HCT116 (cell line): ENCODE data around the gene CORO2A. TPM values are rescaled to one million over a fixed set of nuclear protein-coding genes. Genes with fewer than 3 reads are reported as not detected.

Experiments used
- ATAC-seq: fragments of 200-7000 bp; cut with Tn5 transposase; 2 replicates; pipeline ENCODE4 v1.9.1; 2020; ENCODE audit warnings: mild to moderate bottlenecking, moderate library complexity
- BruUV-seq: library from RNA; stranded (reverse); fragments of 400-500 nt; replicated peaks from 2 replicates; lab custom pipeline; 2021; lab: Mats Ljungman, UMichigan
- CTCF ChIA-PET: fragments of 300-600 bp; sonication (Branson Sonifier 250); formaldehyde crosslinking; loops from one replicate; lab custom pipeline; 2021; ENCODE audit warnings: antibody characterized with exemption; lab: Charles Lee
- POLR2A ChIA-PET: fragments of 300-600, 350-600 bp; sonication (Branson Sonifier 250); formaldehyde crosslinking; loops from one replicate; lab custom pipeline; 2021; ENCODE audit warnings: antibody characterized with exemption; lab: Charles Lee
- RAD21 ChIA-PET, 2 experiments: fragments of 300-600 bp; sonication (Branson Sonifier 250); formaldehyde crosslinking; loops; one replicate each; lab custom pipeline; 2023; ENCODE audit warnings: low total read pairs in 2 of 2; ENCODE audit not compliant: uncharacterized antibody in 2 of 2, unreplicated experiment in 2 of 2, low non-redundant PET in 1 of 2; lab: Charles Lee
- DNase-seq: peaks from one replicate; pipeline ENCODE4 v3.0.0-alpha.2; 2010; ENCODE audit warnings: low read depth, low spot score
- H2AFZ ChIP-seq: fragments of 200-600 bp; shearing (Covaris generic), sonication (generic); 2 replicates; pipeline ENCODE4 v1.6.1; 2017; ENCODE audit warnings: low read depth, mixed run types, mixed read lengths, antibody characterized with exemption, low read length; ENCODE audit not compliant: poor library complexity, severe bottlenecking
- H3K27ac ChIP-seq: 2 replicates; pipeline ENCODE4 v1.5.1; 2012; ENCODE audit warnings: low read depth, low read length
- H3K27me3 ChIP-seq: fragments of 200-600 bp; sonication (generic); 2 replicates; pipeline ENCODE4 v1.6.1; 2016; ENCODE audit warnings: mixed run types, low read length, mixed read lengths; ENCODE audit not compliant: insufficient read depth
- H3K36me3 ChIP-seq, 2 experiments: fragments of 200-500 bp in 1 of 2; fragments of 200-600 bp in 1 of 2; sonication (Bioruptor generic) in 1 of 2; sonication (generic) in 1 of 2; 2 replicates each; pipeline versions ENCODE4 v1.5.1 to v1.6.1; 2014 to 2016; ENCODE audit warnings: low read length in 2 of 2, inconsistent platforms in 1 of 2, mixed read lengths in 1 of 2, mixed run types in 1 of 2; ENCODE audit not compliant: insufficient read depth in 2 of 2, control insufficient read depth in 1 of 2
- H3K4me1 ChIP-seq, 2 experiments: fragments of 200-600 bp in 1 of 2; sonication (generic) in 1 of 2; 2 replicates each; pipeline versions ENCODE4 v1.5.1 to v1.6.1; 2012 to 2017; ENCODE audit warnings: low read length in 2 of 2, inconsistent platforms in 1 of 2, mild to moderate bottlenecking in 1 of 2, mixed read lengths in 1 of 2, mixed run types in 1 of 2, moderate library complexity in 1 of 2; ENCODE audit not compliant: insufficient read depth in 2 of 2, control insufficient read depth in 1 of 2
- H3K4me2 ChIP-seq: fragments of 200-600 bp; sonication (generic); 2 replicates; pipeline ENCODE4 v1.6.1; 2017; ENCODE audit warnings: mixed run types, low read length, mixed read lengths
- H3K4me3 ChIP-seq, 2 experiments: fragments of 200-600 bp in 1 of 2; sonication (generic) in 1 of 2; replicated peaks in 1 of 2; 2 replicates each; pipeline ENCODE4 v1.5.1; 2011 to 2016; ENCODE audit warnings: low read length in 2 of 2, control low read depth in 1 of 2, low read depth in 1 of 2, mild to moderate bottlenecking in 1 of 2, mixed read lengths in 1 of 2, mixed run types in 1 of 2
- H3K79me2 ChIP-seq: fragments of 200-600 bp; sonication (generic); 2 replicates; pipeline ENCODE4 v1.6.1; 2017; ENCODE audit warnings: mild to moderate bottlenecking, mixed run types, low read length, moderate library complexity, mixed read lengths; ENCODE audit not compliant: insufficient read depth
- H3K9ac ChIP-seq: fragments of 200-600 bp; sonication (generic); 2 replicates; pipeline ENCODE4 v1.6.1; 2016; ENCODE audit warnings: low read length, mixed read lengths
- H3K9me2 ChIP-seq: fragments of 200-600 bp; sonication (generic), shearing (Covaris generic); 2 replicates; pipeline ENCODE4 v1.6.1; 2017; ENCODE audit warnings: mixed run types, mild to moderate bottlenecking, moderate library complexity; ENCODE audit not compliant: insufficient read depth
- H3K9me3 ChIP-seq, 2 experiments: fragments of 200-500 bp in 1 of 2; fragments of 200-600 bp in 1 of 2; sonication (Bioruptor generic) in 1 of 2; sonication (generic) in 1 of 2; 2 replicates each; pipeline ENCODE4 v1.6.1; 2014 to 2017; ENCODE audit warnings: low read length in 2 of 2, mixed read lengths in 2 of 2, inconsistent platforms in 1 of 2, low read depth in 1 of 2, mild to moderate bottlenecking in 1 of 2, mixed run types in 1 of 2, moderate library complexity in 1 of 2; ENCODE audit not compliant: control insufficient read depth in 1 of 2, insufficient read depth in 1 of 2
- H4K20me1 ChIP-seq: fragments of 200-600 bp; sonication (generic), shearing (Covaris generic); 2 replicates; pipeline ENCODE4 v1.6.1; 2017; ENCODE audit warnings: mixed run types, mild to moderate bottlenecking, moderate library complexity; ENCODE audit not compliant: insufficient read depth
- ATF3 ChIP-seq: IDR thresholded peaks from 2 replicates; pipeline ENCODE4 v1.6.1; 2012
- CEBPB ChIP-seq: IDR thresholded peaks from 2 replicates; pipeline ENCODE4 v1.6.1; 2012; ENCODE audit warnings: low read depth
- CTCF ChIP-seq, 3 experiments: fragments of 200-600 bp in 1 of 3; sonication (generic) in 1 of 3; IDR thresholded peaks in 2 of 3; conservative IDR thresholded peaks in 1 of 3; 2 replicates each; pipeline ENCODE4 v1.5.1; 2012 to 2017; ENCODE audit warnings: low read depth in 2 of 3, low read length in 2 of 3, antibody characterized with exemption in 1 of 3, borderline replicate concordance in 1 of 3, control low read depth in 1 of 3, mild to moderate bottlenecking in 1 of 3, mixed read lengths in 1 of 3, mixed run types in 1 of 3, moderate library complexity in 1 of 3; ENCODE audit not compliant: insufficient read depth in 1 of 3
- ELF1 ChIP-seq: IDR thresholded peaks from 2 replicates; pipeline ENCODE4 v1.6.1; 2012; ENCODE audit warnings: low read depth, borderline replicate concordance
- EZH2 ChIP-seq: fragments of 200-600 bp; sonication (generic); IDR thresholded peaks from 2 replicates; pipeline ENCODE4 v1.6.1; 2017; ENCODE audit warnings: antibody characterized with exemption, mixed run types
- EZH2phosphoT487 ChIP-seq: fragments of 200-600 bp; IDR thresholded peaks from 2 replicates; pipeline ENCODE4 v1.6.1; 2018; ENCODE audit warnings: antibody characterized with exemption, borderline replicate concordance
- FOSL1 ChIP-seq: IDR thresholded peaks from 2 replicates; pipeline ENCODE4 v1.6.1; 2012; ENCODE audit warnings: low read depth
- JUND ChIP-seq: IDR thresholded peaks from 2 replicates; pipeline ENCODE4 v1.6.1; 2012
- POLR2AphosphoS5 ChIP-seq: IDR thresholded peaks from 2 replicates; pipeline ENCODE4 v1.6.1; 2011; ENCODE audit warnings: mild to moderate bottlenecking, low read depth, low read length, moderate library complexity
- RAD21 ChIP-seq: IDR thresholded peaks from 2 replicates; pipeline ENCODE4 v1.6.1; 2012; ENCODE audit warnings: low read depth, mild to moderate bottlenecking
- SP1 ChIP-seq: IDR thresholded peaks from 2 replicates; pipeline ENCODE4 v1.6.1; 2012; ENCODE audit warnings: low read depth
- SRF ChIP-seq: IDR thresholded peaks from 2 replicates; pipeline ENCODE4 v1.6.1; 2012; ENCODE audit warnings: low read depth
- TCF7L2 ChIP-seq: IDR thresholded peaks from 2 replicates; pipeline ENCODE4 v1.7.0; 2011; ENCODE audit warnings: borderline replicate concordance, inconsistent platforms; ENCODE audit not compliant: insufficient read depth, insufficient read length; ENCODE audit errors: extremely low read depth
- YY1 ChIP-seq: IDR thresholded peaks from 2 replicates; pipeline ENCODE4 v1.6.1; 2011; ENCODE audit warnings: low read length, low read depth, moderate library complexity, mild to moderate bottlenecking; ENCODE audit not compliant: insufficient replicate concordance; ENCODE audit errors: extremely low read depth
- ZFX ChIP-seq: fragments of 450-650 bp; IDR thresholded peaks from 2 replicates; pipeline ENCODE4 v1.6.1; 2017
- ZNF274 ChIP-seq: fragments of 200-500 bp; sonication (Bioruptor generic); IDR thresholded peaks from 2 replicates; pipeline ENCODE4 v1.6.1; 2014; ENCODE audit warnings: mild to moderate bottlenecking, low read depth, low read length, inconsistent platforms
- intact Hi-C: fragments of 100-400 bp; cut with micrococcal nuclease; formaldehyde crosslinking; loops from 2 replicates; pipeline ENCODE4 v1.10.0; 2022
- total RNA-seq: library from RNA; stranded (reverse); gene quantifications from one replicate; pipeline ENCODE4 v1.2.1, GENCODE V29; 2021; ENCODE audit not compliant: unreplicated experiment

The CORO2A gene
- total RNA-seq, 1 experiment from 2014 or later: 5.7 TPM

- RAD21 ChIA-PET: no interaction called here
- CTCF ChIA-PET: no interaction called here
- no peak for DNase-seq
- Histone ChIP-seq H3K4me3 (no peak overlapping the region), H3K9ac (no peak overlapping the region), H3K4me1 (peaks cover 11 to 23% of the 10 kb centered on the region in 2 experiments), H3K4me2 (peak overlapping the region; percentile 39; the same call in 1 of the 2 replicates), H3K79me2 (no peaks in the 10 kb centered on the region), H2AFZ (no peak overlapping the region), H3K27ac (no peak overlapping the region), H3K9me3 (no peaks in the 10 kb centered on the region), H3K27me3 (no peaks in the 10 kb centered on the region), H4K20me1 (no peaks in the 10 kb centered on the region), H3K36me3 (no peaks in the 10 kb centered on the region), H3K9me2 (no peaks in the 10 kb centered on the region)
- TF ChIP-seq ZNF274 (no peak), EZH2phosphoT487 (no peak), FOSL1 (no peak), CTCF (IDR thresholded peaks at IDR 0.05 in 2 of 3, conservative IDR thresholded peaks at IDR 0.05 in 1 of 3; ENCODE audit: borderline replicate concordance in 1 of 3, insufficient read depth in 1 of 3, low read depth in 2 of 3, low read length in 2 of 3) (no peak), YY1 (no peak), SRF (no peak), JUND (no peak)
- no TSS peak for BruUV-seq
- intact Hi-C loops: no loop called here
- POLR2A ChIA-PET: no interaction called here
- ATAC-seq: no peak
These were observed 19.3 kb downstream of the CORO2A start for GRCh38 chr9:98173181-98173580.

- Histone ChIP-seq H3K79me2 (no peaks in the 10 kb centered on the region), H2AFZ (no peak overlapping the region), H3K4me3 (no peak overlapping the region), H3K9me2 (no peaks in the 10 kb centered on the region), H3K9ac (no peak overlapping the region), H3K9me3 (no peaks in the 10 kb centered on the region), H4K20me1 (no peaks in the 10 kb centered on the region), H3K4me1 (peaks cover 11 to 23% of the 10 kb centered on the region in 2 experiments), H3K36me3 (no peaks in the 10 kb centered on the region), H3K4me2 (peak overlapping the region; percentile 39), H3K27me3 (no peaks in the 10 kb centered on the region), H3K27ac (no peak overlapping the region)
- intact Hi-C loops: no loop called here
- BruUV-seq: no TSS peak
- peak; percentile 56; the same call in 1 of the 2 replicates for ATAC-seq
- TF ChIP-seq JUND (no peak), POLR2AphosphoS5 (no peak), FOSL1 (no peak), TCF7L2 (no peak), CTCF (IDR thresholded peaks at IDR 0.05 in 2 of 3, conservative IDR thresholded peaks at IDR 0.05 in 1 of 3; ENCODE audit: borderline replicate concordance in 1 of 3, insufficient read depth in 1 of 3, low read depth in 2 of 3, low read length in 2 of 3) (no peak), CEBPB (no peak), EZH2phosphoT487 (no peak), SRF (no peak), YY1 (no peak), SP1 (no peak), ZNF274 (no peak), EZH2 (no peak), ELF1 (no peak), ATF3 (no peak), ZFX (no peak), RAD21 (no peak)
- DNase-seq: no peak
- RAD21 ChIA-PET: no interaction called here
- CTCF ChIA-PET: no interaction called here
- POLR2A ChIA-PET: no interaction called here
These were observed 19.8 kb downstream of the CORO2A start for GRCh38 chr9:98172604-98173003.
